C4-2B (cell line): ENCODE data around the gene SLC6A5.

ENCODE experiments used
- CTCF ChIP-seq: fragments of 450-650 bp; conservative IDR thresholded peaks from 2 replicates; pipeline ENCODE4 v1.5.1; 2017; ENCODE audit warnings: mild to moderate bottlenecking
- ZFX ChIP-seq: fragments of 450-650 bp; IDR thresholded peaks from 2 replicates; pipeline ENCODE4 v1.6.1; 2017

GRCh38 chr11:20638074-20638473 lies 38.7 kb downstream of the SLC6A5 start:
- TF ChIP-seq CTCF: no peak
- no peak for TF ChIP-seq ZFX
